H1 (cell line): ENCODE results near the gene MYLK. TPM values are rescaled to one million over a fixed set of nuclear protein-coding genes. Genes with fewer than 3 reads are reported as not detected.

Experiments used
- CTCF ChIA-PET: fragments of 300-600 bp; sonication (Branson Sonifier 250); formaldehyde crosslinking; loops from one replicate; lab custom pipeline; 2021; ENCODE audit not compliant: partially characterized antibody; lab: Charles Lee
- POLR2A ChIA-PET: fragments of 300-600 bp; sonication (Branson Sonifier 250); formaldehyde crosslinking; loops from one replicate; lab custom pipeline; 2021; ENCODE audit warnings: inconsistent platforms; ENCODE audit not compliant: partially characterized antibody; lab: Charles Lee
- DNase-seq, 2 experiments: peaks; one replicate each; pipeline versions ENCODE4 v3.0.0 to v3.0.0-alpha.2; 2010 to 2022; ENCODE audit warnings: low spot score in 2 of 2, low read depth in 1 of 2, mixed read lengths in 1 of 2
- FAIRE-seq: peaks from 2 replicates; lab custom pipeline; 2011; peaks lifted over from hg19 to GRCh38; lab: Jason Lieb, UNC
- H2AFZ ChIP-seq: 2 replicates; pipeline ENCODE4 v1.8.1; 2012; ENCODE audit warnings: low read length, inconsistent platforms
- H2AK5ac ChIP-seq: 2 replicates; pipeline ENCODE4 v1.6.1; 2013; ENCODE audit warnings: low read depth, low read length
- H2BK120ac ChIP-seq: replicated peaks from 2 replicates; pipeline ENCODE3; 2013; ENCODE audit warnings: low read depth, low read length, inconsistent platforms
- H2BK12ac ChIP-seq: 2 replicates; pipeline ENCODE4 v1.6.1; 2013; ENCODE audit warnings: low read depth, low read length
- H2BK15ac ChIP-seq: 2 replicates; pipeline ENCODE4 v1.6.1; 2013; ENCODE audit warnings: low read length
- H2BK20ac ChIP-seq: 2 replicates; pipeline ENCODE4 v1.6.1; 2013; ENCODE audit warnings: low read length
- H2BK5ac ChIP-seq: 2 replicates; pipeline ENCODE4 v1.6.1; 2013; ENCODE audit warnings: low read depth, low read length
- H3K14ac ChIP-seq: 2 replicates; pipeline ENCODE4 v1.6.1; 2013; ENCODE audit warnings: inconsistent platforms; ENCODE audit not compliant: insufficient read length
- H3K18ac ChIP-seq: 2 replicates; pipeline ENCODE4 v1.6.1; 2013; ENCODE audit warnings: low read length; ENCODE audit errors: extremely low read depth
- H3K23ac ChIP-seq: 2 replicates; pipeline ENCODE4 v1.6.1; 2013; ENCODE audit warnings: inconsistent platforms; ENCODE audit not compliant: insufficient read length
- H3K23me2 ChIP-seq: 2 replicates; pipeline ENCODE4 v1.6.1; 2013; ENCODE audit warnings: low read depth, low read length
- H3K27ac ChIP-seq: 2 replicates; pipeline ENCODE4 v1.6.1; 2011; ENCODE audit warnings: low read depth, low read length, inconsistent platforms
- H3K27me3 ChIP-seq, 4 experiments: replicated peaks in 1 of 4; 1 replicate in 1 of 4; 2 replicates in 3 of 4; pipeline versions ENCODE4 v1.6.1 to v1.8.1; 2011 to 2013; ENCODE audit warnings: low read length in 3 of 4, mild to moderate bottlenecking in 3 of 4, inconsistent platforms in 2 of 4, mixed read lengths in 2 of 4, moderate library complexity in 1 of 4; ENCODE audit not compliant: control insufficient read depth in 3 of 4, insufficient read depth in 3 of 4; ENCODE audit errors: extremely low read depth in 1 of 4
- H3K36me3 ChIP-seq, 4 experiments: 2 replicates each; pipeline versions ENCODE4 v1.6.1 to v1.8.1; 2011 to 2013; ENCODE audit warnings: mild to moderate bottlenecking in 4 of 4, low read length in 3 of 4, moderate library complexity in 2 of 4, control low read depth in 1 of 4, inconsistent platforms in 1 of 4; ENCODE audit not compliant: insufficient read depth in 4 of 4, control insufficient read depth in 2 of 4
- H3K4ac ChIP-seq: replicated peaks from 2 replicates; pipeline ENCODE3; 2013; ENCODE audit warnings: low read length, low read depth, mixed read lengths, inconsistent platforms; ENCODE audit not compliant: insufficient read length
- H3K4me1 ChIP-seq, 4 experiments: replicated peaks in 1 of 4; 1 replicate in 1 of 4; 2 replicates in 3 of 4; pipeline versions ENCODE4 v1.6.1 to v1.8.1; 2011 to 2013; ENCODE audit warnings: low read length in 3 of 4, inconsistent platforms in 2 of 4, mixed read lengths in 1 of 4; ENCODE audit not compliant: insufficient read depth in 4 of 4, control insufficient read depth in 3 of 4
- H3K4me2 ChIP-seq, 2 experiments: 2 replicates each; pipeline versions ENCODE4 v1.6.1 to v1.8.1; 2011 to 2013; ENCODE audit warnings: low read depth in 2 of 2, low read length in 2 of 2, control low read depth in 1 of 2, inconsistent platforms in 1 of 2, mild to moderate bottlenecking in 1 of 2; ENCODE audit not compliant: insufficient read depth in 1 of 2
- H3K4me3 ChIP-seq, 4 experiments: fragments of 200-600, 300-600 bp in 1 of 4; sonication (generic), shearing (Covaris generic), sonication (Bioruptor Twin) in 1 of 4; 2 replicates each; pipeline versions ENCODE4 v1.5.1 to v1.8.1; 2011 to 2016; ENCODE audit warnings: low read length in 4 of 4, low read depth in 3 of 4, control low read depth in 2 of 4, inconsistent platforms in 2 of 4, mild to moderate bottlenecking in 2 of 4, mixed read lengths in 1 of 4, moderate library complexity in 1 of 4; ENCODE audit not compliant: insufficient read depth in 2 of 4; ENCODE audit errors: extremely low read depth in 1 of 4
- H3K56ac ChIP-seq: replicated peaks from 2 replicates; pipeline ENCODE3; 2013; ENCODE audit warnings: low read depth, mild to moderate bottlenecking, mixed read lengths, low read length, inconsistent platforms; ENCODE audit not compliant: insufficient read length
- H3K79me1 ChIP-seq: 2 replicates; pipeline ENCODE4 v1.6.1; 2013; ENCODE audit warnings: low read depth, low read length, control low read depth
- H3K79me2 ChIP-seq, 2 experiments: 2 replicates each; pipeline versions ENCODE4 v1.6.1 to v1.8.1; 2012 to 2013; ENCODE audit warnings: low read length in 2 of 2, mild to moderate bottlenecking in 2 of 2, inconsistent platforms in 1 of 2; ENCODE audit not compliant: insufficient read depth in 2 of 2, control insufficient read depth in 1 of 2
- H3K9ac ChIP-seq, 4 experiments: replicated peaks in 1 of 4; 1 replicate in 1 of 4; 2 replicates in 3 of 4; pipeline versions ENCODE4 v1.6.1 to v1.8.1; 2011 to 2013; ENCODE audit warnings: low read depth in 3 of 4, low read length in 3 of 4, control low read depth in 2 of 4, mild to moderate bottlenecking in 2 of 4, moderate library complexity in 2 of 4, inconsistent platforms in 1 of 4; ENCODE audit errors: extremely low read depth in 1 of 4
- H3K9me3 ChIP-seq, 2 experiments: 2 replicates each; pipeline versions ENCODE4 v1.6.1 to v1.8.1; 2012 to 2013; ENCODE audit warnings: mild to moderate bottlenecking in 2 of 2, moderate library complexity in 2 of 2, control low read depth in 1 of 2, inconsistent platforms in 1 of 2, low read depth in 1 of 2, low read length in 1 of 2, mixed read lengths in 1 of 2; ENCODE audit not compliant: insufficient read depth in 2 of 2
- H4K20me1 ChIP-seq, 2 experiments: replicated peaks in 1 of 2; 2 replicates each; pipeline versions ENCODE3 to v1.8.1; 2011 to 2013; ENCODE audit warnings: inconsistent platforms in 2 of 2, low read length in 2 of 2, mild to moderate bottlenecking in 1 of 2; ENCODE audit not compliant: insufficient read depth in 2 of 2, control insufficient read depth in 1 of 2
- H4K5ac ChIP-seq: 2 replicates; pipeline ENCODE4 v1.6.1; 2013; ENCODE audit warnings: low read length, low read depth, mixed read lengths, inconsistent platforms; ENCODE audit not compliant: insufficient read length
- H4K8ac ChIP-seq: 2 replicates; pipeline ENCODE4 v1.8.0; 2013; ENCODE audit warnings: mild to moderate bottlenecking, moderate library complexity, low read length, inconsistent platforms; ENCODE audit not compliant: insufficient read depth; ENCODE audit errors: extremely low read depth
- H4K91ac ChIP-seq: replicated peaks from 2 replicates; pipeline ENCODE3; 2013; ENCODE audit warnings: low read length, mixed read lengths, inconsistent platforms; ENCODE audit not compliant: insufficient read length
- ASH2L ChIP-seq: fragments of 200-600, 300-600 bp; sonication (generic); IDR thresholded peaks from one replicate; pipeline ENCODE4 v1.7.1; 2017; ENCODE audit warnings: low read length
- BACH1 ChIP-seq: IDR thresholded peaks from 2 replicates; pipeline ENCODE4 v1.6.1; 2012; ENCODE audit warnings: low read length, improper control_type of control experiment
- CBX5 ChIP-seq: fragments of 300-800, 300-1000 bp; sonication (generic); IDR thresholded peaks from 2 replicates; pipeline ENCODE4 v1.7.1; 2016; ENCODE audit warnings: antibody characterized with exemption, low read length, low read depth
- JUND ChIP-seq: IDR thresholded peaks from 2 replicates; pipeline ENCODE4 v1.6.1; 2011; ENCODE audit warnings: mild to moderate bottlenecking, improper control_type of control experiment, low read length
- KDM5A ChIP-seq: fragments of 200-600 bp; IDR thresholded peaks from 2 replicates; pipeline ENCODE4 v1.7.1; 2012; ENCODE audit warnings: mild to moderate bottlenecking, low read length, inconsistent platforms, mixed read lengths
- USF2 ChIP-seq: IDR thresholded peaks from 2 replicates; pipeline ENCODE4 v1.6.1; 2011; ENCODE audit warnings: low read length, improper control_type of control experiment
- YY1 ChIP-seq: IDR thresholded peaks from 2 replicates; pipeline ENCODE4 v1.6.1; 2011; ENCODE audit warnings: low read depth, mild to moderate bottlenecking, low read length
- ZNF274 ChIP-seq: IDR thresholded peaks from 2 replicates; pipeline ENCODE4 v1.7.0; 2012; ENCODE audit warnings: low read length, borderline replicate concordance; ENCODE audit errors: extremely low read depth
- WGBS, 2 experiments: shearing (Covaris generic) in 1 of 2; methylation state at CpG; one replicate each; pipeline versions ENCODE4 v1.1.6 to v1.1.7; 2013 to 2015; ENCODE audit warnings: low lambda C conversion rate in 2 of 2, mixed read lengths in 2 of 2, inconsistent platforms in 1 of 2, low coverage in 1 of 2, missing lambda C conversion rate in 1 of 2; ENCODE audit not compliant: insufficient replicate concordance in 2 of 2, insufficient coverage in 1 of 2, insufficient read length in 1 of 2; ENCODE audit errors: extremely low coverage in 1 of 2, missing lambda C conversion rate in 1 of 2; 5-methylcytosine and 5-hydroxymethylcytosine counted together
- polyA plus RNA-seq, 7 experiments: library from polyadenylated mRNA; depleted of rRNA in 3 of 7; stranded (reverse) in 5 of 7; unstranded in 2 of 7; fragments of >200 nt in 5 of 7; fragments of 200-250 nt in 2 of 7; gene quantifications; 1 replicate in 5 of 7; 2 replicates in 1 of 7; 4 replicates in 1 of 7; pipeline versions ENCODE4 v1.2.1 to v1.2.3, GENCODE V29; 2011 to 2013; ENCODE audit warnings: missing spikeins in 2 of 7, mixed read lengths in 2 of 7
- total RNA-seq: library from RNA; stranded (reverse); fragmentation: NEBNext Ultra II Directional; extraction: Animal tissue kit (Norgen Biotek cat#: 25700); gene quantifications from 2 replicates; pipeline ENCODE4 v1.2.1, GENCODE V29; 2021

The MYLK gene
- total and polyA plus RNA-seq, 2 of the 8 experiments (the other 6 are each of a cell fraction or from before 2014, with no cell fraction given) = 11.6 to 21.3 TPM

- H2BK120ac ChIP-seq = no peak overlapping the region
- POLR2A ChIA-PET = no interaction called here
- H4K5ac ChIP-seq = no peak overlapping the region
- no peak overlapping the region for H3K18ac ChIP-seq
- no peak overlapping the region for H3K27ac ChIP-seq
- no peaks in the 10 kb centered on the region for H3K36me3 ChIP-seq
- FAIRE-seq (peak; percentile 24), DNase-seq (no peak)
- no peak overlapping the region for H4K91ac ChIP-seq
- CTCF ChIA-PET = interaction anchor here (2.3 kb wide), 1 partner anchor 9 kb away, joined by 12 read pairs; no protein-coding TSS in a partner anchor
- H3K4me1 ChIP-seq = peaks cover 0 to 3% (median 0%) of the 10 kb centered on the region in 4 experiments; a peak in 2 of 7 replicates
- no peak overlapping the region for H3K23ac ChIP-seq
- no peaks in the 10 kb centered on the region for H3K9me3 ChIP-seq
- H3K56ac ChIP-seq = no peak overlapping the region
- TF ChIP-seq CBX5 (no peak), JUND (no peak), BACH1 (no peak), USF2 (no peak), YY1 (no peak), ZNF274 (no peak), ASH2L (no peak), KDM5A (no peak)
- no peak overlapping the region for H3K14ac ChIP-seq
- no peaks in the 10 kb centered on the region; the same call in 1 of the 2 replicates for H3K79me1 ChIP-seq
- no peak overlapping the region for H4K8ac ChIP-seq
- no peaks in the 10 kb centered on the region for H3K79me2 ChIP-seq
- H2BK20ac ChIP-seq = no peak overlapping the region
- no peaks in the 10 kb centered on the region for H4K20me1 ChIP-seq
- no peak overlapping the region for H3K9ac ChIP-seq
- no peak overlapping the region for H3K4ac ChIP-seq
- WGBS, 2 experiments = 93% methylated on average over 1 of the region's 1 CpG; no CpG with 5 or more reads in 1 of the 2 experiments
- no peak overlapping the region for H2AK5ac ChIP-seq
- no peaks in the 10 kb centered on the region for H3K27me3 ChIP-seq
- no peak overlapping the region for H2BK12ac ChIP-seq
- no peaks in the 10 kb centered on the region for H3K23me2 ChIP-seq
- no peak overlapping the region for H3K4me3 ChIP-seq
- H2AFZ ChIP-seq = no peak overlapping the region
- no peak overlapping the region for H3K4me2 ChIP-seq
- no peak overlapping the region for H2BK15ac ChIP-seq
- H2BK5ac ChIP-seq = no peak overlapping the region
These were observed 11.5 kb downstream of the MYLK start for GRCh38 chr3:123872621-123873020.
